GM19099 (cell line): ENCODE measurements around the gene OR51S1.

Experiments used
- POLR2A ChIP-seq: IDR thresholded peaks from 3 replicates; pipeline ENCODE4 v1.6.1; 2011; ENCODE audit warnings: low read depth; ENCODE audit not compliant: insufficient read length; ENCODE audit errors: extremely low read depth

OR51S1 gene, protein sequence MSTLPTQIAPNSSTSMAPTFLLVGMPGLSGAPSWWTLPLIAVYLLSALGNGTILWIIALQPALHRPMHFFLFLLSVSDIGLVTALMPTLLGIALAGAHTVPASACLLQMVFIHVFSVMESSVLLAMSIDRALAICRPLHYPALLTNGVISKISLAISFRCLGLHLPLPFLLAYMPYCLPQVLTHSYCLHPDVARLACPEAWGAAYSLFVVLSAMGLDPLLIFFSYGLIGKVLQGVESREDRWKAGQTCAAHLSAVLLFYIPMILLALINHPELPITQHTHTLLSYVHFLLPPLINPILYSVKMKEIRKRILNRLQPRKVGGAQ

GRCh38 chr11:4848908-4849532 is at the start of gene OR51S1:
Gene OR51S1, minus strand, starts transcription at chr11:4849208. Its CDS starts 0 bp downstream, at chr11:4849208.
- TF ChIP-seq POLR2A: no peak

DNA sequence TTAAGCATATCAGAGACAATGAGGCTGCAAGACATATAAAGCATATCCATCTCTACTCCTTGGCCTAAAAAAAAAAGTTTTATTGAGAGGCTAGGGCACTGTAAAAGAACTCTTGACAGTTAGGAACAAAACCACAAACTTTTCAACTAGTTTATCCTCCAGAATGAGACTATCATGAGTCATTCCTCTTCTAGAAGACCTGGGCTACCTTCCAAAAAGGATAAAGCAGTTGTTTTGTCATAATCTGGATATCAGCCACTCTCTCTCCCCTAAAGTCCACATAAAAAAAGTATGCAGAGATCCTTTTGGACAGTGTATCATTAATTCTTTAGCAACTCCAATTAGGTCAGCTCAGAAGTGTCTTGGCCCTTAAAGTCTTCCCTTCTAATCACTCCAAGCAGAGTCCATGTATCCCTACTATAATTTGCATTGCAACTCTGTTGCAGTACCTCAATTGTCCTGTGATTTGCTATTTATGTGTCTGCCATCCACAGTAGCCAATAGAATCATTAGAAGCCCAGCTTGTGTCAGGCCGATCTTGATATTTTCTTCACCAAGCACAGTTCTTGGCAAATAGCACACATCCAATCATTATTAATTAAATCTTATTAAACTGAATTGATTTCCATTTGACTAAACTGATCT is 43.1 kb upstream of the OR51S1 start:
- no peak for TF ChIP-seq POLR2A

DNA sequence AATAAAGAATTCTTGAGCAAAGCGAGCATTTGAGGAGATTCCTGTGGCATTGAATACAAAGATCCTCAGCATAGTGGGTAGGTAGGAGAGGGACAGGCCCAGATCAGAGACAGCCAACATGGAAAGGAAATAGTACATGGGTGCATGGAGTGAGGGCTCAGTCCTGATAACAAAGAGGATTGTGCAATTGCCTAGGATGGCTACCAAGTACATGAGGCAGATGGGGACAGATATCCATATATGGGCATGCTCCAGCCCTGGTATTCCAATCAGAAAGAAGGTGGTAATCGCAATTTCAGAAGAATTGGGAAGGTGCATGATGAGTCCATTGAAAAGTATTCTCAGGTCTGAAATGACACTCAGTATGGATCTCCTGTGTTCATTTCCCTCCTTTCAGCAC is 41.3 kb upstream of the OR51S1 start:
- TF ChIP-seq POLR2A: no peak

- TF ChIP-seq POLR2A: no peak
Observed at GRCh38 chr11:4887591-4887990, 38.6 kb upstream of the OR51S1 start.

GRCh38 chr11:4886186-4886585 is 37.2 kb upstream of the OR51S1 start:
- TF ChIP-seq POLR2A: no peak

- no peak for TF ChIP-seq POLR2A
Observed at GRCh38 chr11:4884361-4884760, 35.4 kb upstream of the OR51S1 start.

DNA sequence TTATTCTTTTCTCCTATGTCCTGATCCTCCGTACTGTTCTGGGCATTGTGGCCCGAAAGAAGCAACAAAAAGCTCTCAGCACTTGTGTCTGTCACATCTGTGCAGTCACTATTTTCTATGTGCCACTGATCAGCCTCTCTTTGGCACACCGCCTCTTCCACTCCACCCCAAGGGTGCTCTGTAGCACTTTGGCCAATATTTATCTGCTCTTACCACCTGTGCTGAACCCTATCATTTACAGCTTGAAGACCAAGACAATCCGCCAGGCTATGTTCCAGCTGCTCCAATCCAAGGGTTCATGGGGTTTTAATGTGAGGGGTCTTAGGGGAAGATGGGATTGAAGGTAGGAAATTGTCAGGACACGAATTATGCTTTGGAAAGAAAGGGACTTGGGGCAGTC is 33.5 kb upstream of the OR51S1 start:
- TF ChIP-seq POLR2A: no peak

DNA sequence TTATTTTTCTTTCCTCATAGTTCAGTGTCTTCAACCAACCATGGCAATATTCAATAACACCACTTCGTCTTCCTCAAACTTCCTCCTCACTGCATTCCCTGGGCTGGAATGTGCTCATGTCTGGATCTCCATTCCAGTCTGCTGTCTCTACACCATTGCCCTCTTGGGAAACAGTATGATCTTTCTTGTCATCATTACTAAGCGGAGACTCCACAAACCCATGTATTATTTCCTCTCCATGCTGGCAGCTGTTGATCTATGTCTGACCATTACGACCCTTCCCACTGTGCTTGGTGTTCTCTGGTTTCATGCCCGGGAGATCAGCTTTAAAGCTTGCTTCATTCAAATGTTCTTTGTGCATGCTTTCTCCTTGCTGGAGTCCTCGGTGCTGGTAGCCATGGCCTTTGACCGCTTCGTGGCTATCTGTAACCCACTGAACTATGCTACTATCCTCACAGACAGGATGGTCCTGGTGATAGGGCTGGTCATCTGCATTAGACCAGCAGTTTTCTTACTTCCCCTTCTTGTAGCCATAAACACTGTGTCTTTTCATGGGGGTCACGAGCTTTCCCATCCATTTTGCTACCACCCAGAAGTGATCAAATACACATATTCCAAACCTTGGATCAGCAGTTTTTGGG is 33.0 kb upstream of the OR51S1 start, which contains the start of gene OR51T1:
TSS of gene OR51T1 (plus strand) at position 41 of the 641 bp plus-strand sequence. CDS start at position 41, 0 bp downstream.
- no peak for TF ChIP-seq POLR2A

DNA sequence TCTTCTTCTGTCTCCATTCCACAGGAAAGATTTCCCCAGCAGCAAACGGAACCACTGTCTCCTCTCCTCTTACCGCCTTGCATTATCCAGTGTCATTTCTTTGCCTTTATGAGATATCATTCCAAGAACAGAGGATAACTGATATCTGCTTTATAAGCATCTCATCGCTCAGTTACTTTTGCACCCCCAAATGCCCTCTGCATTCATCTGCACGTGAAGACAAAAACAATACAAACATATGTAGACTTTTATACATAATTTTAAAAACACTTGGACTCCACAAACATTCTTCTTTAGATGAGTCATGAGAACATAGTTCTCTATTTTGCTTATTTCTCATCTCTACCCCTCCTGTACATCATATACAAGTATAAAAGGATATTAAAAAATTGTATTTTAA is 32.2 kb upstream of the OR51S1 start:
- no peak for TF ChIP-seq POLR2A

DNA sequence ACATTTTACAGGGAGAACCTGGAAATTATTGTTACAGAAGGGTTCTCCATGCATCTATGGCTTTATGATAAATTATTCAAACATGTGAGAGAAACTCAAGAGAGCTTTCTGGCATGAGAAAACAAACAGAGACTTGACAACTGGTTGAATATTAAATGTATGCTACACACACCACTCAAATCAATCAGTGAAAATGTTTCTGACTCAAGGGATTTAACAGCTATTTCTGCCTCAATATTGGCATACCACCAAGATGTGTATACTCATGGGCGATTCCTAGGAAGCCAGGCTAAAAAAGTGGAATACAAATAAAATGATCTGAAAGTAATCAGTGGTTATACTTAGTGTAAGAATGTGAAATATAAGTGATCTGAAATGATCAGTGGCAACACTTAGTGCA is 16.8 kb upstream of the OR51S1 start:
- TF ChIP-seq POLR2A: no peak

- TF ChIP-seq POLR2A: no peak
Observed at GRCh38 chr11:4863876-4864275, 14.9 kb upstream of the OR51S1 start.

GRCh38 chr11:4862447-4863236 is 13.6 kb upstream of the OR51S1 start:
- no peak for TF ChIP-seq POLR2A

GRCh38 chr11:4851033-4851432 is 2.0 kb upstream of the OR51S1 start:
- no peak for TF ChIP-seq POLR2A

DNA sequence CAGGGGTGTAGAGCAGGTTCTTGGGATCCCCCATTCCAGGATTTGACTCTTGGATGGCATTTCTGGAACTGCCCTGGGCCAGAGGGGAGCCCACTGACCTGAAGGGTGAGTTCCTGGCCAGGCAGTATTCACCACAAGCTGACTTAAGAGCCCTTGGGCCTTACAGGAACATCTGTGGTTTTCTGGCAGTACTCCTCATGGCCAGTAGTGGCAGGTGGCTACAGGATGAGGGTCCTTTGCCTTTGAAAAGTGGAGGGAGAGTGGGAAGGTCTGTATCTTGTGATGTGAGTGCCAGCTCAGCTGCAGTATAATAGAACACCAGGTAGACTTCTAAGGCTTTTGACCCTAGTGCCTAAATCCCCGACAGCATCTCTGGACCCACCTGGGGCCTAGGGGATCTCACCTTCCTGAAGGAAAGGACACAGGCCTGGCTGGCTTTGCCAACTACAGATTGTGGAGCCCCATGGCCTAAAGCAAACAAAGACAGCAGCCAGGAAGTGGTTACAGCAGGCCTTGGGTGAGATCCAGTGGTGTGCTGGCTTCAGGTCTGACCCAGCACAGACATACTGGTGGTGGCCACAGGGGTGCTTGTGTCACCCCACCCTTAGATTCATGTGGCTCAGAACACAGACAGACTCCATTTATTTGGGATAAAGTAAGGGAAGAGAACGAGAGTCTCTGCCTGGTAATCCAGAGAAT is 9.0 kb downstream of the OR51S1 start:
- no peak for TF ChIP-seq POLR2A
